Right kidney (tissue), 9 donors: Measurements from ENCODE around the gene CRYGB.

Experiments used
- DNase-seq: peaks from one replicate; pipeline ENCODE4 v3.0.0-alpha.2; 2016
- long read RNA-seq, 8 donors: transcript quantifications; one replicate each; lab custom pipeline, GENCODE V29; 2026

The CRYGB gene, protein sequence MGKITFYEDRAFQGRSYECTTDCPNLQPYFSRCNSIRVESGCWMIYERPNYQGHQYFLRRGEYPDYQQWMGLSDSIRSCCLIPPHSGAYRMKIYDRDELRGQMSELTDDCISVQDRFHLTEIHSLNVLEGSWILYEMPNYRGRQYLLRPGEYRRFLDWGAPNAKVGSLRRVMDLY
- long read RNA-seq, donor 1, result 0 reads
- long read RNA-seq, donor 2, result 0 reads
- long read RNA-seq, donor 3, result 0 reads
- long read RNA-seq, donor 4, result 0 reads
- long read RNA-seq, donor 5, result 0 reads
- long read RNA-seq, donor 6, result 0 reads
- long read RNA-seq, donor 7, result 0 reads
- long read RNA-seq, donor 8, result 0 reads

GRCh38 chr2:208146006-208146405 lies at the start of gene CRYGB:
Gene CRYGB, minus strand, starts transcription at chr2:208146158. Its CDS starts 38 bp downstream, at chr2:208146120.
- no peak for DNase-seq

DNA sequence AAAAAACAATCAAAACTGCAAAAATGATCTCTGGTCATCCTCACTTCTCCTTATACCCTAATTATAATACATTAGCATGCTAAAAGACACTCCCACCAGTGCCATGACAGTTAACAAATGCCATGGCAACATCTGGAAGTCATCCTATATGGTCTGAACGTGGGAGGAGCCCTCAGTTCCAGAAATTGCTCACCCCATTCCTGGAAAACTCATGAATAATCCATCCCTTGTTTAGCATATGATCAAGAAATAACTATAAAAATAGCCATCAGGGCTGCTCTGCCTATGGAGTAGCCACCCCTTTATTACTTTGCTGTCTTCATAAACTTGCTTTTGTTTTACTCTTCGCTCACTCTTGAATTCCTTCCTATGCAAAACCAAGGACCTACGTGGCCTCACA lies 49.6 kb upstream of the CRYGB start:
- DNase-seq, result no peak

DNA sequence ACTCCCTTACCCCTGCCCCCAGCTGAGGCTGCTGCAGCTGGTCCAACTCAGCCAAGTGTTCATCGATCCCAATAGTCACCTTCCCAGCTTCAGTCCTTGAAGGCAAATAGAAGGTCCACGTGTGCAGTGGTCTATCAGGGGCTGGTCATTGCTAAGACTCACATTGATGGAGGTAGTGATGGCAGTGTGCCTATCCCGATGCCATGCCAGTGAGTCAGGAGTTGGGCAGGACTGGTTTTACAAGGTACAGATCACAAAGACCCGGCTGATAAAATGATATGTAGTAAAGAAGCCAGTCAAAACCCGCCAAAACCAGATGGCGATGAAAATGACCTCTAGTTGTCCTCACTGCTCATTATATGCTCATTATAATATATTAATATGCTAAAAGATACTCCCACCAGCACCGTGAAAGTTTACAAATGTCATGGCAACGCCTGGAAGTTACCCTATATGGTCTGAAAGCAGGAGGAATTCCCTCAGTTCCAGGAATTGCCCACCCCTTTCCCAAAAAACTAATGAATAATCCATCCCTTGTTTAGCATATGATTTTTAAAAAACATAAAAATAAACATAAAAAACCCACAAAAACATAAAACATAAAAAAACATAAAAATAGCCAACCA lies 46.8 kb upstream of the CRYGB start:
- DNase-seq, result no peak

DNA sequence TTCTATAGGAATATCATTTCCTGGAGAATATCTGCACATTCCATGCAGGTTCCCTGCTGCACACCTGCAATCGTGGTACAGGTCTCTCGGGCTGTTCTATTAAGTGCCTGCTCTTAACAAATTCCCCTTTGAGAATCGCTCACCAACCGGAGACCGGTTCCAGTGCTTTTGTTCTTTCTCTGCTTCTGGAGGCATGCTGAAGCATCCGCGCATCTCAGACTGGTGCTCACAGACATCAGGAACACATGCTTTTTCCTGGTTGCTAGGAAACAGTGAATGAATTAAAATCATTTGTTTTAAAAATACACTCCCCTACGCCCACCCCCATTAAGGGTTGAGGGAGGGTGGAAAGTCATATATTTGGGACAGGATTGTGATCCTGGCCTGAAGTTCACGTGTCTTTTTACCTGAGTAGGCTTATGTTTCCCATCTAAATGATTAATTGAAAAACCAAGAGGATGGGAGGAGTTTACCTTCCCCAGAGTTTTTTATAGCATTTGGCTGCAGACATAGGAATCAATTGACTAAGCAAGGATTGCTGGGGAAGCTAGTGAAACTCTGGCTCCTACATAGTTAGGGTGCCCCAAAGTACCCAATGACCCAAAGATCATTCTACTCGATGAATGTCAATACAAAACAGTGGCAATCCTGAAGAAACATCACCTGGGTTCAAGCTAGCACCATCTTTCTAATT lies 44.0 kb upstream of the CRYGB start, which contains the start of gene C2orf80:
Gene C2orf80, minus strand, starts transcription at position 221 of the 694 bp plus-strand sequence. CDS start 3,044 bp downstream, outside the sequence.
- no peak for DNase-seq

DNA sequence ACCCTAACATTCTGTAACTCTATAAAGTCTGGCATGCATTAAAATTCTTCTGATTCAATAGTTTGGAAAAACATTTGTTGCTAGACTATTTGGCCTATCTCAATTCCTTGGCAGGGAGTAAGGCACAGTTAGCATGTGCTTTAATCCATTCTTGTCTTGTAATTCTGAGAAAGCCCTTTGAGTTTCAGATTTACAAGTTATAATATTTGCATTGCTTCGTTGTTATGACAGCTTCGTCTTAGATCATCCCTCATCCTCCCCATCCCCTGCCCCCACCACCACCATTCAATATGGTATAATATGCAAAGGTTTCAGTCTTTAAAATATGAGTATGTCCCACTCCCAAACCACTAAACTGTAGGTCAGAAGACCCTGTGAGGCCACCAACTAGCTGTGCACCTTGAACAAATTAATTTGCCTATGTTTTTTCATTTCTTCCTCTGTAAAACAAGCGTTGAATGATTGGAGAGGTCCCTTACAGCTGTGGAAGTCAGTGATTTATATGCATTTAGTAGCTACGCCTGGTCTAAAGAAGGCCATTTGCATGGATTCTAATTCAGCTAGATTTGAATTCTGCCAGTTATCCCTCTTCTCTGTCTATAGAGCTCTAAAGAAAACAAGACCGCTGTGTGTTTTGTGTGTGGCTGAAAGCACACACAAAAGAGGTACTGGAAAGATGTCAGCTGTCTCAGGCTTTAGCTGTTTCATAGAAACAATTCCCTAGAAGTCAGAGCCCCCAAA lies 43.3 kb upstream of the CRYGB start:
- no peak for DNase-seq

DNA sequence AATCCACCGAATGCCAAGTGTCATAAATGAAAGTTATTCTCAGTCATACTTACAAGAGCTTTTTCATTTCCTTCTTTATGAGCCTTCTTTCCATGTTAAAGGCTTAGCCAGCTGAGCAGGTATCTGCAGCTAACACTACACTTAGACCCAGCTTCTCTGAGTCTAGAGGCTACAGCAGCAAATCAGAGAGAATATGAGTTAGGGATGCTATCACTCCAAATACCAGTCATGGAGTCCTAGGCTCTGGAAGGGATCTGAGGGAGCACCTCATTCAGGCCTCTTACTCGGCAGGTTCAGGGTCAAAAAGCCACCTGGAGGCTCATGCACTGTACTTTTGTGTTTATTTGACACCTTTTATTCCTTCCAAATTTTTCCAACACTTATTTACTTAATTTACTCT lies 40.9 kb upstream of the CRYGB start:
- DNase-seq, result no peak

DNA sequence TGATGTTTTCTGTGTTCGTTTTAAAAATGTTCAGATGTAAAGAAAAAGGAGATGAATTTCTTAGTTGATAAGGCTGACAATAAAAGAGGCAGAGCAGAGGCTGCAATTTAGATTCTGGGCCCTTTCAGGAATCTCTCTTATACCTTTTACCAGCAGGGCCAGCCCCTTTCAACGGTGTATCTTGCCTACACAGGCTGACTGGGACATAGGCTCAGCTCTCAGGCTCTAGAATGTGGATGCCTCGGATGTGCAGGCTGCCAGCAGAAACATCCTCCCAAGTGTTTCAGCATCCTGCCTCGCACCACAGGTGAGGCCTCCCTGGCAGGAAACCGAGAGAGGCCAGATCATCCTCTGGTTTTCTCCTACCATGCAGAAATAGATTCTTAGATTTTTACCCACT lies 40.5 kb upstream of the CRYGB start:
- DNase-seq, result no peak

- peak; percentile 15 for DNase-seq
Observed at GRCh38 chr2:208183972-208184705, 38.2 kb upstream of the CRYGB start.

- no peak for DNase-seq
Observed at GRCh38 chr2:208183526-208183925, 37.6 kb upstream of the CRYGB start.

GRCh38 chr2:208182835-208183234 lies 36.9 kb upstream of the CRYGB start:
- DNase-seq, result no peak

GRCh38 chr2:208179028-208179609 lies 33.2 kb upstream of the CRYGB start:
- no peak for DNase-seq

DNA sequence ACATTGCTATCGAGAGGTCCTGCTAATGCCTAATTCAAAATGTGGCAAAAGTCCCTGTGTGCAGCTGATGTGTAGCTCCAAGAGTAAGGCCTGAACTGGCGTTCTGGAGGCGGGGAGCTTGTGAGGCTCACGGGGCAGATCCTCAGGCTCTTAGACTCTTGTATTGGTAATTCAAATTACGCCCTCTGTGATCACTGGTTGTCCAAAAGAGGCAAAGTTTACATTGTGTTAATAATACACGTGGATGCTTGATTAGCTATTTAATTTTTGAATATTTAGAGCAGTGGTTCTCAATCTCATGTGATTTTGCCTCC lies 29.8 kb upstream of the CRYGB start:
- DNase-seq, result no peak

DNA sequence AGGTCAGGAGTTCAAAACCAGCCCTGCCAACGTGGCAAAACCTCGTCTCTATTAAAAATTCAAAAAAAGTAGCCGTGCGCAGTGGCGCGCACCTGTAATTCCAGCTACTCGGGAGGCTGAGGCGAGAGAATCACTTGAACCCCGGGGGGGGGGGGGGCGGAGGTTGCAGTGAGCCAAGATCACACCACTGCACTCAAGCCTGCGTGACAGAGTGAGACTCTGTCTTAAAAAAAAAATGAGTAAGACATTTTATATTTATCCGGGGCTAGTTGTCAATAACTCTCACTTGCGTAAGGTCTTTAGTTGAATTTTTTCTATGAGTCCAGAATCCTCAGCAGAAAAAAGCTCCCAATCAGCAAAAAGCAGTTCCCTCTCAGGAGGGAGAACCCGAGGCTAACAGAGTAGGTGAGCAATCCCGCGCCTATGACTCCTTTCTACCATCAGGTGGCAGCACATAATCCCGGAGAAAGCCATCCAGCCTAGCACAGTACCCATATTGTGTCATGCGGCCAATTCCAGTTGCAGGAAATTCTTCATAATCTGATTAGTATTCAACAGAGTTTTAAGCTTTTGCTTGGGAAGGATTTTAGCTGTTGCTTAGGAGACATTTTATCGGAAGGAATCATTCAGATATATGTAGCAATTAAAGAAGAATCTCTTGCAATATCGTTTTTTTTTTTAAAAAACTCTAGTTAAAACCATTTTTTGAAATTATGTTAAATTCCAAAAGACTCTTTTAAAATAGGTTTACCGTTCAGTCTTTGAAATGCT lies 29.3 kb upstream of the CRYGB start:
- peak; percentile 37 for DNase-seq

DNA sequence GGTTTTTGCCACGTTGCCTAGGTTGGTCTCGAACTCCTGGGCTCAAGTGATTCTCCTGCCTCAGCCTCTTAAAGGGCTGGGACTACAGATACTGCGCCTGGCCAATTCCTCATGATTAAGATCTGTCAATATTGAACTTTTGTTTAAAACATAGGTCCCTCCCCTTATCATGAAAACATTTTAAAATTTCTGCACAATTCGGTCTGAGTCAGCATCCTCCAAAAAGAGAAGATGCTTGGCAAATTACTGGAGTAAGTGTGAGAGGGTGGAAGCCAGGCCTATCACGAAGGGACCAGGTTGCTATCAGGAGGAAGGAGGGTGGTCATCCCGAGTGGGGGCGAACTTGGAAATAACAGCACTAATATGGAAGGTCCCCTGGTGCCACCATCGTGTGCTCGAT lies 28.2 kb upstream of the CRYGB start:
- DNase-seq, result no peak

GRCh38 chr2:208172125-208172524 lies 26.2 kb upstream of the CRYGB start:
- DNase-seq, result no peak

DNA sequence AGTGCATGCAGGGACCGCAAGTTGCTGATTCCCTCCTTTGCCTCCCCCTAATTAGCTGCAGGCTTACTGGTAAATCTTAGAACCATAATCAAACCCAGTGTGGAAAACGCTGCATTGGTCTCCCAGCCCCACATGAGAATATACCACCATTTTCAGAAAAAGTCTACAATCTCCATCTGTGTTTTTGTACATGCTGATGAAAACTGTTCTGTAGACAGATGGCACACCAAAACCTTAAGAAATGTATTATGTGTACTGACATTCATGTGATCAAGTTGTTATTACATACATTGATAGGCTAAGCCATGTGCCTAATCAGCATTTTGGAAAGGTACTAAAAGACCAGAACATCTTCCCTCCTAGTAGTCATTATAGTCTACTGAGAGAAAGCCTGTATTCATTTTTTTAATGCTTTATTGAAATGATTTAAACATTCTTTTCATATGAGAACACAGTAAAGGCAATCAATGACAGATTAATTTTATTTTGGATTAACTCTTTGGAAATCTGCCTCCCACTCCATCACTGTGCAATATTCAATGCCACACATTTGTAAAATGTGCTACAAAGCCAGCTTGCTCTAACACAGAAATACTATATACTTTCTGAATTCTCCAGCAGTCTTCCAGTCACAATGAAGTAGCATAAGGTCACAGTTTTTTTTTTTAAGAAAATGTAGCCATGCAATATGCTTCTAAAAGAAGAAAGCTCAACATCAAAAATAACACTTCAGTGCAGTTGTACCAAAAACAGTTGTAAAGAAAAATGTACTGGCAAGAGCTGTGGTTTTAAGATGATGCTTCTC lies 19.2 kb upstream of the CRYGB start:
- DNase-seq, result no peak

DNA sequence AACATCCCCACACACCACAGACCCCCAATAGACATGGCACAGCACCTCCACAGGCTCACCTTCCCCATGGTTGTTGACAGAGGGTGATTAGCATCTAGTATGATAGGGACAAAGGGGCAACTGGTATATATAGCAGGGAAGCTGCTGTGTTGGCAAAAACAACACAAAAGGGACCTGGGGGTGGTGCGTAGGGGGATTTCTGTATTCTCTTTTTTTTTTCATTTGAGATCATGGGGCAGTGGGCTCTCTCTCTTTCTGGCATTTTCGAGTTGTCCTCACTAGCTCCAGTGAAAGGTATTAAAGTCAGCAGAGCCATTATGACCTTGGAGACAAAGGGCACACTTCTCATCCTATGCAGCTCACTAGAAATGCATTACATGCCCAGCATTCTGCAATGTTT lies 17.5 kb upstream of the CRYGB start, which contains the start of gene CRYGA:
Gene CRYGA, minus strand, starts transcription at position 101 of the 400 bp plus-strand sequence. Its CDS starts 33 bp downstream, at position 68.
- no peak for DNase-seq

GRCh38 chr2:208156439-208156838 lies 10.5 kb upstream of the CRYGB start:
- no peak for DNase-seq

- DNase-seq, result no peak
Observed at GRCh38 chr2:208153156-208153555, 7.2 kb upstream of the CRYGB start.

GRCh38 chr2:208150956-208151355 lies 5.0 kb upstream of the CRYGB start:
- no peak for DNase-seq
